Endothelial cell of umbilical vein (primary cell): Measurements from ENCODE around the gene FGD3. TPM values are rescaled to one million over a fixed set of nuclear protein-coding genes. Genes with fewer than 3 reads are reported as not detected.

ENCODE experiments used
- BruUV-seq: library from RNA; stranded (reverse); fragments of 400-500 nt; replicated peaks from 2 replicates; lab custom pipeline; 2021; lab: Mats Ljungman, UMichigan
- CTCF ChIA-PET: fragments of 300-600, 350-600 bp; sonication (Branson Sonifier 250); formaldehyde crosslinking; loops from one replicate; lab custom pipeline; 2021; ENCODE audit warnings: antibody characterized with exemption, inconsistent platforms; lab: Charles Lee
- POLR2A ChIA-PET: fragments of 300-600, 350-600 bp; sonication (Branson Sonifier 250); formaldehyde crosslinking; loops from one replicate; lab custom pipeline; 2021; ENCODE audit warnings: antibody characterized with exemption, inconsistent platforms; lab: Charles Lee
- DNase-seq: peaks from one replicate; pipeline ENCODE4 v3.0.0-alpha.2; 2011; ENCODE audit warnings: low read depth, low spot score
- FAIRE-seq: peaks from 2 replicates; lab custom pipeline; 2011; peaks lifted over from hg19 to GRCh38; lab: Jason Lieb, UNC
- H2AFZ ChIP-seq: 2 replicates; pipeline ENCODE4 v1.6.0; 2012; ENCODE audit warnings: low read depth, low read length, control low read depth, inconsistent platforms
- H3K27ac ChIP-seq: 2 replicates; pipeline ENCODE4 v1.5.1; 2011; ENCODE audit warnings: low read depth, mild to moderate bottlenecking, control low read depth, low read length, moderate library complexity; ENCODE audit not compliant: insufficient read depth
- H3K27me3 ChIP-seq, 2 experiments: 2 replicates each; pipeline versions ENCODE4 v1.6.0 to v1.6.1; 2011; ENCODE audit warnings: low read length in 2 of 2, mixed read lengths in 1 of 2; ENCODE audit not compliant: control insufficient read depth in 2 of 2, insufficient read depth in 2 of 2
- H3K36me3 ChIP-seq, 2 experiments: 2 replicates in 1 of 2; 3 replicates in 1 of 2; pipeline ENCODE4 v1.5.1; 2011; ENCODE audit warnings: low read length in 2 of 2, mild to moderate bottlenecking in 1 of 2, moderate library complexity in 1 of 2; ENCODE audit not compliant: control insufficient read depth in 2 of 2, insufficient read depth in 2 of 2; ENCODE audit errors: extremely low read depth in 1 of 2
- H3K4me1 ChIP-seq: 3 replicates; pipeline ENCODE4 v1.5.1; 2011; ENCODE audit warnings: mild to moderate bottlenecking, low read length; ENCODE audit not compliant: control insufficient read depth, insufficient read depth; ENCODE audit errors: extremely low read depth
- H3K4me2 ChIP-seq: 2 replicates; pipeline ENCODE4 v1.6.1; 2011; ENCODE audit warnings: low read length, control low read depth, mixed read lengths; ENCODE audit not compliant: insufficient read depth
- H3K4me3 ChIP-seq, 3 experiments: fragments of 200-600 bp in 1 of 3; sonication (generic), shearing (Covaris generic) in 1 of 3; replicated peaks in 1 of 3; 2 replicates each; pipeline ENCODE4 v1.5.1; 2011 to 2016; ENCODE audit warnings: control low read depth in 3 of 3, low read length in 3 of 3, mild to moderate bottlenecking in 2 of 3, inconsistent platforms in 1 of 3, low read depth in 1 of 3, moderate library complexity in 1 of 3; ENCODE audit not compliant: insufficient read depth in 1 of 3
- H3K79me2 ChIP-seq: 2 replicates; pipeline ENCODE4 v1.6.0; 2012; ENCODE audit warnings: low read length, inconsistent platforms; ENCODE audit not compliant: control insufficient read depth, insufficient read depth
- H3K9ac ChIP-seq: replicated peaks from 2 replicates; pipeline ENCODE3; 2011; ENCODE audit warnings: low read length, control low read depth; ENCODE audit not compliant: insufficient read depth; ENCODE audit errors: extremely low read depth
- H3K9me1 ChIP-seq: replicated peaks from 3 replicates; pipeline ENCODE4 v1.6.0; 2011; ENCODE audit warnings: mild to moderate bottlenecking, low read length; ENCODE audit not compliant: control insufficient read depth, insufficient read depth; ENCODE audit errors: extremely low read depth
- H3K9me3 ChIP-seq: replicated peaks from 2 replicates; pipeline ENCODE4 v1.5.1; 2012; ENCODE audit warnings: low read length, inconsistent platforms; ENCODE audit not compliant: control insufficient read depth, insufficient read depth
- H4K20me1 ChIP-seq: replicated peaks from 2 replicates; pipeline ENCODE3; 2011; ENCODE audit warnings: mild to moderate bottlenecking, low read length; ENCODE audit not compliant: control insufficient read depth, insufficient read depth; ENCODE audit errors: extremely low read depth
- CTCF ChIP-seq, 2 donors: IDR thresholded peaks; 1 replicate in 1 of 2; 2 replicates in 1 of 2; pipeline ENCODE4 v1.5.1; 2011; ENCODE audit warnings: low read length in 2 of 2, mild to moderate bottlenecking in 2 of 2, moderate library complexity in 2 of 2, control low read depth in 1 of 2, inconsistent platforms in 1 of 2, low read depth in 1 of 2; ENCODE audit not compliant: insufficient read depth in 1 of 2; ENCODE audit errors: extremely low read depth in 1 of 2
- EZH2 ChIP-seq: IDR thresholded peaks from 2 replicates; pipeline ENCODE4 v1.6.1; 2012; ENCODE audit warnings: borderline replicate concordance, low read depth, mild to moderate bottlenecking, moderate library complexity, low read length, inconsistent platforms; ENCODE audit not compliant: severe bottlenecking
- FOS ChIP-seq: IDR thresholded peaks from 2 replicates; pipeline ENCODE4 v1.6.1; 2011; ENCODE audit warnings: mild to moderate bottlenecking, low read length, moderate library complexity, borderline replicate concordance; ENCODE audit not compliant: insufficient read depth
- GATA2 ChIP-seq: IDR thresholded peaks from 2 replicates; pipeline ENCODE4 v1.7.0; 2011; ENCODE audit warnings: low read depth, mild to moderate bottlenecking, moderate library complexity, mixed read lengths, low read length; ENCODE audit not compliant: insufficient read length, insufficient read depth
- JUN ChIP-seq: IDR thresholded peaks from 2 replicates; pipeline ENCODE4 v1.6.1; 2011; ENCODE audit warnings: borderline replicate concordance, low read depth; ENCODE audit not compliant: insufficient read length, insufficient read depth
- MAX ChIP-seq: IDR thresholded peaks from 2 replicates; pipeline ENCODE4 v1.6.1; 2011; ENCODE audit not compliant: insufficient read depth, insufficient read length
- MYC ChIP-seq: IDR thresholded peaks from one replicate; pipeline ENCODE4 v1.6.1; 2011; ENCODE audit warnings: mild to moderate bottlenecking, low read depth, low read length
- POLR2A ChIP-seq: IDR thresholded peaks from 2 replicates; pipeline ENCODE4 v1.6.1; 2012; ENCODE audit warnings: low read depth, mild to moderate bottlenecking, control low read depth, low read length
- POLR2AphosphoS5 ChIP-seq: IDR thresholded peaks from 2 replicates; pipeline ENCODE4 v1.6.1; 2012; ENCODE audit warnings: low read depth, mild to moderate bottlenecking, control low read depth, low read length, moderate library complexity; ENCODE audit not compliant: insufficient read depth
- dilution Hi-C: fragments of 300-500 bp; cut with MboI; formaldehyde crosslinking; loops from one replicate; pipeline ENCODE4 v1.15.0; 2019; ENCODE audit warnings: low sequenced_read_pairs; ENCODE audit not compliant: extremely low pct_ligation_motif_present
- intact Hi-C: fragments of 100-400 bp; cut with micrococcal nuclease; formaldehyde crosslinking; loops from one replicate; pipeline ENCODE4 v1.10.0; 2022
- polyA plus RNA-seq, 4 experiments: library from polyadenylated mRNA; depleted of rRNA in 3 of 4; stranded (reverse) in 3 of 4; unstranded in 1 of 4; fragments of >200 nt; gene quantifications; 2 replicates each; pipeline versions ENCODE4 v1.2.1 to v1.2.3, GENCODE V29; 2011 to 2012; ENCODE audit warnings: missing spikeins in 1 of 4
- total RNA-seq: library from RNA; stranded (reverse); gene quantifications from 2 replicates; pipeline ENCODE4 v1.2.3, GENCODE V29; 2021

Gene FGD3
- total and polyA plus RNA-seq, 2 donors (not counting 3 experiments of a cell fraction or from before 2014, with no cell fraction given): not detected

- H2AFZ ChIP-seq: no peak overlapping the region
- dilution Hi-C loops: no loop called here
- no peak overlapping the region for H3K27ac ChIP-seq
- no peaks in the 10 kb centered on the region for H3K27me3 ChIP-seq
- no peak overlapping the region for H3K4me3 ChIP-seq
- no peaks in the 10 kb centered on the region for H3K36me3 ChIP-seq
- ChIA-PET POLR2A (no interaction called here), CTCF (interaction anchor here (1.4 kb wide), 1 partner anchor 11 kb away, joined by 3 read pairs; no protein-coding TSS in a partner anchor)
- DNase-seq (no peak), FAIRE-seq (no peak)
- H3K9me3 ChIP-seq: no peaks in the 10 kb centered on the region
- TF ChIP-seq MAX (no peak), POLR2A (no peak), MYC (no peak), CTCF (IDR thresholded peaks at IDR 0.05; ENCODE audit: extremely low read depth in 1 of 2, insufficient read depth in 1 of 2, low read depth in 1 of 2, low read length in 2 of 2) (no peak), GATA2 (no peak), JUN (no peak), FOS (no peak), EZH2 (no peak), POLR2AphosphoS5 (no peak)
- BruUV-seq: no TSS peak
- no peaks in the 10 kb centered on the region for H3K79me2 ChIP-seq
- H3K9ac ChIP-seq: no peak overlapping the region
- no peak overlapping the region for H3K4me2 ChIP-seq
- no peaks in the 10 kb centered on the region for H4K20me1 ChIP-seq
- no peaks in the 10 kb centered on the region for H3K9me1 ChIP-seq
- intact Hi-C loops: no loop called here
- no peaks in the 10 kb centered on the region for H3K4me1 ChIP-seq
Observed at GRCh38 chr9:92965759-92966517, 18.6 kb downstream of the FGD3 start.
